Activated T-cell treated with anti-CD3 and anti-CD28 coated beads for 24 hours (primary cell): ENCODE measurements around the gene CHD2.

Source experiments
- DNase-seq: peaks from one replicate; pipeline ENCODE4 v3.0.0-alpha.2; 2020; ENCODE audit warnings: low read depth

CHD2 gene

GRCh38 chr15:92960996-92961681 lies 61.0 kb downstream of the CHD2 start:
- DNase-seq = no peak

- DNase-seq = no peak
These were observed 62.8 kb downstream of the CHD2 start for GRCh38 chr15:92962914-92963313.

GRCh38 chr15:92963794-92964193 lies 63.7 kb downstream of the CHD2 start:
- no peak for DNase-seq

- no peak for DNase-seq
These were observed 69.0 kb downstream of the CHD2 start for GRCh38 chr15:92968926-92969651.

GRCh38 chr15:92970656-92971055 lies 70.5 kb downstream of the CHD2 start:
- DNase-seq = no peak

- no peak for DNase-seq
These were observed 71.0 kb downstream of the CHD2 start for GRCh38 chr15:92971081-92971480.

- DNase-seq = no peak
These were observed 71.6 kb downstream of the CHD2 start for GRCh38 chr15:92971713-92972112.

- DNase-seq = no peak
These were observed 74.2 kb downstream of the CHD2 start for GRCh38 chr15:92974183-92974915.

GRCh38 chr15:92979011-92979701 lies 79.0 kb downstream of the CHD2 start:
- DNase-seq = no peak

- DNase-seq = no peak
These were observed 81.2 kb downstream of the CHD2 start for GRCh38 chr15:92981333-92981732.

GRCh38 chr15:92984161-92984560 lies 84.0 kb downstream of the CHD2 start:
- no peak for DNase-seq

- DNase-seq = no peak
These were observed 89.3 kb downstream of the CHD2 start for GRCh38 chr15:92989470-92989869.

GRCh38 chr15:92990031-92990430 lies 89.9 kb downstream of the CHD2 start:
- DNase-seq = no peak

GRCh38 chr15:92992720-92993119 lies 92.6 kb downstream of the CHD2 start:
- no peak for DNase-seq

GRCh38 chr15:92997821-92998220 lies 97.7 kb downstream of the CHD2 start:
- DNase-seq = no peak

GRCh38 chr15:93001156-93001555 lies 101.0 kb downstream of the CHD2 start:
- DNase-seq = no peak

GRCh38 chr15:93001881-93002280 lies 101.8 kb downstream of the CHD2 start:
- DNase-seq = no peak

GRCh38 chr15:93005133-93005532 lies 105.0 kb downstream of the CHD2 start:
- no peak for DNase-seq

- no peak for DNase-seq
These were observed 107.9 kb downstream of the CHD2 start for GRCh38 chr15:93007994-93008393.

- DNase-seq = no peak
These were observed 112.7 kb downstream of the CHD2 start for GRCh38 chr15:93012786-93013185.

- DNase-seq = no peak
These were observed 117.4 kb downstream of the CHD2 start for GRCh38 chr15:93017526-93017925.

- DNase-seq = no peak
These were observed 118.5 kb downstream of the CHD2 start for GRCh38 chr15:93018574-93018973.
